ENCODE measurements around the gene NOL3. TPM values are rescaled to one million over a fixed set of nuclear protein-coding genes. Genes with fewer than 3 reads are reported as not detected.
A peak's percentile ranks its signal among the peaks of the same experiment; 100 is the strongest.

NOL3 gene
- total and polyA plus RNA-seq, 4 donors: 24.4 to 122 (median 57.3) TPM

DNA sequence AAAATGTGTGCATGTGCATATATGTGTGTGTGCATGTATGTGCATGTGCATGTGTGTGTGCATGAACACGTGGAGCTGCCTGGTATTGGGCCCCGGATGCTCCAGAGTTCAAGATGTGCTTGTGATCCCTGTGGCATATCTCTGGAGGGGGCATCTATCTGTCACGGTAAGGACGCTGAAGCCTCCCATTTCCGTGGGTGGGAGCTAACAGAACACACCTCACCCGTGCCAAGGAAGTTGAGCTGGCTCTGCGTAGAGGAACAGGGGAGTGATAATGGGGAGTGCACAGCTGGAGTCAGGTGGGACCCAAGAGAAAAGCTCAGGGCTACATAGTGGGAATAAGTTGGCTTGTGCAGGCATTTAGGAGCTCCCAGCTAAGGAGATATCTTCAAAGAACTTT is 41.3 kb downstream of the NOL3 start:
- ATAC-seq (ENCODE audit: low FRiP score): no peak
- WGBS, 2 donors: 77% methylated on average over 7 of the region's 7 CpGs
- no peaks in the 10 kb centered on the region for H3K9me3 ChIP-seq (ENCODE audit: control insufficient read depth, low read length)
- H3K27ac ChIP-seq (ENCODE audit: low read depth in 1 of 2, low read length in 2 of 2): no peak overlapping the region
- H3K27me3 ChIP-seq (ENCODE audit: control insufficient read depth in 1 of 2, insufficient read depth in 2 of 2, low read length in 1 of 2): no peaks in the 10 kb centered on the region
- no peak overlapping the region for H3K4me3 ChIP-seq (ENCODE audit: low read length in 2 of 2)
- DNase-seq: no peak
- no peaks in the 10 kb centered on the region for H3K4me1 ChIP-seq (ENCODE audit: control insufficient read depth in 1 of 2, insufficient read depth in 2 of 2, low read length in 2 of 2)
- intact Hi-C loops (cut with DNase I): no loop called here
- no peaks in the 10 kb centered on the region for H3K36me3 ChIP-seq (ENCODE audit: control insufficient read depth in 1 of 2, insufficient read depth in 2 of 2, low read length in 1 of 2)

DNA sequence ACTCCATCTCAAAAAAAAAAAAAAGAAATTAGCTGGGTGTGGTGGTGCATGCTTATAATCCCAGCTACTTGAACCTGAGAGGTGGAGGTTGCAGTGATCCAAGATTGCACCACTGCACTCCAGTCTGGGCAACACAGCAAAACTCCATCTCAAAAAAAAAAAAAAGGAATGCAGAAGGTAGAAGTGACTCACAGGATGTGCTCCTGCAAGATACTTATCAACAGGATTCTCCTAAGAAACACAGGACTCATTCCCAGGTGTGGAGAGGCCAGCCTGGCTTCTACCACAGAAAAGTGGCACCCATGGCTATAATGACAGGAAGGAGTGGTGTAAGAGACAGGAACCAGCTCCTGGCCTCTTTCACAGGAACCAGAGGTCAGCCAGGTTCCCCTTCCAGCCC is 42.4 kb downstream of the NOL3 start:
- Histone ChIP-seq H3K9me3 (ENCODE audit: control insufficient read depth, low read length) (no peaks in the 10 kb centered on the region), H3K27me3 (ENCODE audit: control insufficient read depth in 1 of 2, insufficient read depth in 2 of 2, low read length in 1 of 2) (no peaks in the 10 kb centered on the region), H3K36me3 (ENCODE audit: control insufficient read depth in 1 of 2, insufficient read depth in 2 of 2, low read length in 1 of 2) (no peaks in the 10 kb centered on the region), H3K4me3 (ENCODE audit: low read length in 2 of 2) (no peak overlapping the region), H3K4me1 (ENCODE audit: control insufficient read depth in 1 of 2, insufficient read depth in 2 of 2, low read length in 2 of 2) (no peaks in the 10 kb centered on the region), H3K27ac (ENCODE audit: low read depth in 1 of 2, low read length in 2 of 2) (no peak overlapping the region)
- DNase-seq: no peak
- no peak for ATAC-seq (ENCODE audit: low FRiP score)
- intact Hi-C loops (cut with DNase I): no loop called here

DNA sequence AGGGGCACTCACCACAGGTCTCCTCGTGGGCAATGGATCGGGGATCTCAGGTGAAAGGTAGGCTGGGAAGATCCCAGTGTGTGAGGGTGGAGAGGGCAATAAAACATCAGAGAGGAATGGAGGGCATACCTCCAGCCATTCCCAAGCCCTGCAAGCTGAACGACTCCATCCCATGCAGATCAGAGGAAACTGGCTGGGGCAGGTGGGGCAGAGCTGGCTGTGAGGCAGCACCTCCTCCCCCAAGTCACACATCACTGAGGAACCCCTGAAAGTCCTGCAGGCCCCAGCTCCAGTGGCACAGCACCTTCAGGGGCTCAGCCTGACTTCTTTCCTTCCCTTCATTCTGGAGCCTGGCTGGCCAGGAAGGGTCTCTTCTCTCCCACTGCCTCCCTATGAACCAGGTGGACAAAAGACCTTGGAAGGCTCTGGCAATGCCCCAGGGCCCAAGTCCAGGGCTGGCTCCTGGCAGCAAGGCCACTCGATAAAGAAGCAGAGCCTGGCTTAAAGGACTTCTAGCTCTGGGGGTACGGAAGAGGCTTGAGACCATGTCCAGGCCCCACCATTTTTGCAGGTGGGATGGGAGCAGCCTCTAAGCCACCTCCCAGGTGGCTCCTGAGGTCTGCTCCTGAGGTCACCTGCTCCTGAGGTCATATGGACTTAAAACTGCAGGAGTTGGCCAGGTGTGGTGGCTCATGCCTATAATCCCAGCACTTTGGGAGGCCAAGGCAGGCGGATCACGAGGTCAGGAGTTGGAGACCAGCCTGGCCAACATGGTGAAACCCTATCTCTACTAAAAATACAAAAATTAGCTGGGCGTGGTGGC is 43.1 kb downstream of the NOL3 start:
- Histone ChIP-seq H3K4me1 (ENCODE audit: control insufficient read depth in 1 of 2, insufficient read depth in 2 of 2, low read length in 2 of 2) (no peaks in the 10 kb centered on the region), H3K9me3 (ENCODE audit: control insufficient read depth, low read length) (no peaks in the 10 kb centered on the region), H3K27ac (ENCODE audit: low read depth in 1 of 2, low read length in 2 of 2) (no peak overlapping the region), H3K36me3 (ENCODE audit: control insufficient read depth in 1 of 2, insufficient read depth in 2 of 2, low read length in 1 of 2) (no peaks in the 10 kb centered on the region), H3K27me3 (ENCODE audit: control insufficient read depth in 1 of 2, insufficient read depth in 2 of 2, low read length in 1 of 2) (no peaks in the 10 kb centered on the region), H3K4me3 (ENCODE audit: low read length in 2 of 2) (no peak overlapping the region)
- DNase-seq (no peak), ATAC-seq (ENCODE audit: low FRiP score) (no peak)
- intact Hi-C loops (cut with DNase I): no loop called here
- WGBS, 2 donors: 71 to 74% methylated on average over 8 of the region's 8 CpGs

DNA sequence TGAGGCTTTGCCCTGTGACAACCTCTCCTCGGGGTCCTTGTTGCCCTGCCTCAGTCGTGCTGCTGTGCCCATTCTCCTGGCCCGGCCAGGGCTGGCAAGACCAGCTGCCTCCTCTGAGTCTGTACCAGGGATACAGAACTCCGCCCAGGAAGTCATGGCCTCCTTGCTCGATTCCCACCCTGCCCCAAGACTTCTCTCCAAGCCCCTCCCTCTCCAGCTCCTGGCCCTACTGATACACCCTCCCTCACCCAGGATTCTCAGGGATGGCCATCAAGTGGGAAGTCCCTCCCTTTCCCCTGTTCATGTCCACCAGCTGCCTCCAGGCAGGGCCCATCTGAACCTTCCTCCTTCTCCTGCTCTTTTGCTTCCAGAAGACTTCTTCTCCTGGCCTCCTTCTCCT is 45.4 kb downstream of the NOL3 start:
- no peak overlapping the region for H3K27ac ChIP-seq (ENCODE audit: low read depth in 1 of 2, low read length in 2 of 2)
- H3K27me3 ChIP-seq (ENCODE audit: control insufficient read depth in 1 of 2, insufficient read depth in 2 of 2, low read length in 1 of 2): no peaks in the 10 kb centered on the region
- intact Hi-C loops (cut with DNase I): no loop called here
- no peaks in the 10 kb centered on the region for H3K9me3 ChIP-seq (ENCODE audit: control insufficient read depth, low read length)
- WGBS, 2 donors: 63 to 70% methylated on average over 5 of the region's 5 CpGs
- H3K36me3 ChIP-seq (ENCODE audit: control insufficient read depth in 1 of 2, insufficient read depth in 2 of 2, low read length in 1 of 2): no peaks in the 10 kb centered on the region
- ATAC-seq (ENCODE audit: low FRiP score) (no peak), DNase-seq (no peak)
- H3K4me1 ChIP-seq (ENCODE audit: control insufficient read depth in 1 of 2, insufficient read depth in 2 of 2, low read length in 2 of 2): no peaks in the 10 kb centered on the region
- H3K4me3 ChIP-seq (ENCODE audit: low read length in 2 of 2): no peak overlapping the region

DNA sequence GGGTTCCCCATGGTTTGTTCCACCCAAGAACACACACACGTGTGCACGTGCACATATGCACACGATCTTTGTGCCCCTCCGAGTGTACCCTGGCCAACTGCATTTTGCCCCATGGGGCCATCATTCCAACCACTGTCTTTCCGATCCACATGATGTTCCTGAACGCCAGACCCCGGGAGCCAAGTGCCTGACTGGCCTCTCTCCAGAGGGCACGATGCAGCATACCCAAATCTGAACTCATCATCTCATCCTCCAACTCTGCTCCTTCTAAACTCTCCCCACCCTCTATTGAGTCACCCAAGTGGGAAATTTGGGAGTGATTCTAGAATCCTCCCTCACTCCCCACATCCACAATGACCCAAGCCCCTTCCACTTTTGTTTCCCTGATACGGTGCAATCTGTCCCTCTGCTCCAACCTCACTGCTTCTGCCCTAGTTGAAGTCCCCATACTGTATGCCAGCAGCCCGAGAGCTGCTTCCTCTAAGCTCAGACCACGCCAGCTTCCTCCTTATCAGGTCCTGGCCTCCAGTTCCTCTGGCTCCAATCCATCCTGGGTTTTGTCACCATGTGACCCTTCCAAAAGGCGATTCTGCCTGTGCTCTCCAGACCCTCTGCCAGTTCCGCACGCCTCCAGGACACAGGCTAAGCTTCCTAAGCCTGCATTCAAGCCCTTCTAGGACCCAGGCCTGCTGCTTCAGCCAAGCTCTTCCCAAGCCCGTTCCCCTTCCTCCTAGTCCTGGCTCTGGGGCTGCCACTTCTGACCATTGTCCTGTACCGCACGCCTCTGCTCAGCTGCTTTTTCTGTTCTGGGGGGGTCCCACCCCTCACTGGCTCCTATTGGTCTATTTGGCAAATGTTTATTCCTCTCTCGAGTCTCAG is 46.5 kb downstream of the NOL3 start:
- H3K27ac ChIP-seq (ENCODE audit: low read depth in 1 of 2, low read length in 2 of 2): no peak overlapping the region
- 58% methylated on average over 18 of the region's 18 CpGs for WGBS, 2 donors
- DNase-seq: peak in 1 of 2 donors; percentile 81

DNA sequence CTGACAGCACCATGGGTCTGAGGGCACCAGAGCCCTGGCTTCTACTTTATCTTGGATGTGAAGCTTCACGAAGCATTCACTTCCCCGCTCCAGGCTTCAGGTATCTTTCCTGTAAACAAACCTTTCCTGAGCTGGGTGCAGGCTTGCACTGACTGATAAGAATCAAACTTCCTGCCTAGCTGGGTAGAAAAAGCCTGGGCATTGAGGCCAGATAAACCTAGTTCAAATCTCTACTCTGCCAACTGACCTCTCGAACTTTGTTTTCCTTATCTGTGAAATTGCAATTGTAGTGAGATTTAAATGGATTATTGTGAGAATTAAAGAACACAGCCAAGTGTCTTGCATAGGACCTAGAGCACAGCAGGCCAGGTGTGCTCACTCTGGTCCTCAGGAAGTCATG is 53.7 kb downstream of the NOL3 start:
- no peaks in the 10 kb centered on the region for H3K4me1 ChIP-seq (ENCODE audit: control insufficient read depth in 1 of 2, insufficient read depth in 2 of 2, low read length in 2 of 2)
- H3K4me3 ChIP-seq (ENCODE audit: low read length in 2 of 2): no peak overlapping the region
- no peak overlapping the region for H3K27ac ChIP-seq (ENCODE audit: low read depth in 1 of 2, low read length in 2 of 2)
- ATAC-seq (ENCODE audit: low FRiP score): no peak
- H3K36me3 ChIP-seq (ENCODE audit: control insufficient read depth in 1 of 2, insufficient read depth in 2 of 2, low read length in 1 of 2): no peaks in the 10 kb centered on the region
- H3K27me3 ChIP-seq (ENCODE audit: control insufficient read depth in 1 of 2, insufficient read depth in 2 of 2, low read length in 1 of 2): no peaks in the 10 kb centered on the region
- no peak for DNase-seq
- intact Hi-C loops (cut with DNase I): no loop called here
- H3K9me3 ChIP-seq (ENCODE audit: control insufficient read depth, low read length): no peaks in the 10 kb centered on the region
- 74 to 78% methylated on average over 3 of the region's 3 CpGs for WGBS, 2 donors

More for the DNA sequence above, 46.5 kb downstream of the NOL3 start:
- intact Hi-C loops (cut with DNase I): no loop called here
- ATAC-seq (ENCODE audit: low FRiP score): peak; percentile 72
- Histone ChIP-seq H3K27me3 (ENCODE audit: control insufficient read depth in 1 of 2, insufficient read depth in 2 of 2, low read length in 1 of 2) (no peaks in the 10 kb centered on the region), H3K36me3 (ENCODE audit: control insufficient read depth in 1 of 2, insufficient read depth in 2 of 2, low read length in 1 of 2) (no peaks in the 10 kb centered on the region), H3K9me3 (ENCODE audit: control insufficient read depth, low read length) (no peaks in the 10 kb centered on the region), H3K4me3 (ENCODE audit: low read length in 2 of 2) (no peak overlapping the region), H3K4me1 (ENCODE audit: control insufficient read depth in 1 of 2, insufficient read depth in 2 of 2, low read length in 2 of 2) (no peaks in the 10 kb centered on the region)

Small RNA genes lying within 50 kb of the gene (microRNA-seq; reads per million reads assigned to microRNA genes)
- gene MIR328: 122 to 1,141 reads per million in 2 donors

Other genes with a start within 250 kb of the NOL3 start
- 10 to 100 TPM; 23.6 to 30.1 TPM for gene RRAD, start 245.0 kb upstream of the NOL3 start, total RNA-seq
- gene RRAD, start 245.0 kb upstream of the NOL3 start, polyA plus RNA-seq: 10 to 100 TPM; 16.2 to 35.2 TPM
- gene CIAO2B, start 236.1 kb upstream of the NOL3 start, total RNA-seq: 10 to 100 TPM; 51.9 to 62.4 TPM
- gene CIAO2B, start 236.1 kb upstream of the NOL3 start, polyA plus RNA-seq: 100 to 1,000 TPM; 149 to 165 TPM
- gene CES2, start 235.0 kb upstream of the NOL3 start, total RNA-seq: 10 to 100 TPM; 32.7 to 42.1 TPM
- gene CES2, start 235.0 kb upstream of the NOL3 start, polyA plus RNA-seq: 10 to 100 TPM; 20.5 to 34.4 TPM
- gene CES3, start 209.3 kb upstream of the NOL3 start, total RNA-seq: 1 to 10 TPM; 1.0 to 2.4 TPM
- 1 to 10 TPM in 1 of 2 donors, under 1 TPM in 1; 0.15 to 1.5 TPM for gene CES3, start 209.3 kb upstream of the NOL3 start, polyA plus RNA-seq
- 10 to 100 TPM in 1 of 2 donors, 1 to 10 TPM in 1; 5.5 to 14.2 TPM for gene CES4A, start 181.9 kb upstream of the NOL3 start, total RNA-seq
- 10 to 100 TPM in 1 of 2 donors, 1 to 10 TPM in 1; 1.9 to 22.7 TPM for gene CES4A, start 181.9 kb upstream of the NOL3 start, polyA plus RNA-seq
- 10 to 100 TPM; 37.4 to 67.3 TPM for gene CBFB, start 141.4 kb upstream of the NOL3 start, total RNA-seq
- gene CBFB, start 141.4 kb upstream of the NOL3 start, polyA plus RNA-seq: 10 to 100 TPM; 12.0 to 19.9 TPM
- gene PHAF1, start 60.6 kb upstream of the NOL3 start, total RNA-seq: 10 to 100 TPM; 13.7 to 20.7 TPM
- 10 to 100 TPM; 12.6 to 13.4 TPM for gene PHAF1, start 60.6 kb upstream of the NOL3 start, polyA plus RNA-seq
- gene B3GNT9, start 19.5 kb upstream of the NOL3 start, total RNA-seq: 10 to 100 TPM; 13.0 to 21.3 TPM
- 10 to 100 TPM in 1 of 2 donors, 1 to 10 TPM in 1; 3.9 to 22.4 TPM for gene B3GNT9, start 19.5 kb upstream of the NOL3 start, polyA plus RNA-seq
- gene TRADD, start 10.6 kb upstream of the NOL3 start, total RNA-seq: 10 to 100 TPM; 17.1 to 24.3 TPM
- 10 to 100 TPM; 15.7 to 45.2 TPM for gene TRADD, start 10.6 kb upstream of the NOL3 start, polyA plus RNA-seq
- gene FBXL8, start 10.6 kb upstream of the NOL3 start, total RNA-seq: 10 to 100 TPM in 1 of 2 donors, 1 to 10 TPM in 1; 7.3 to 20.8 TPM
- gene FBXL8, start 10.6 kb upstream of the NOL3 start, polyA plus RNA-seq: 10 to 100 TPM in 1 of 2 donors, 1 to 10 TPM in 1; 1.1 to 32.1 TPM
- gene HSF4, start 5.8 kb upstream of the NOL3 start, total RNA-seq: 100 to 1,000 TPM in 1 of 2 donors, 10 to 100 TPM in 1; 22.2 to 101 TPM
- 100 to 1,000 TPM in 1 of 2 donors, 10 to 100 TPM in 1; 25.0 to 133 TPM for gene HSF4, start 5.8 kb upstream of the NOL3 start, polyA plus RNA-seq
- 10 to 100 TPM; 18.1 to 33.8 TPM for gene MATCAP1, start 13.4 kb downstream of the NOL3 start, total RNA-seq
- 10 to 100 TPM in 1 of 2 donors, 1 to 10 TPM in 1; 3.0 to 45.7 TPM for gene MATCAP1, start 13.4 kb downstream of the NOL3 start, polyA plus RNA-seq
- 1 to 10 TPM; 1.3 to 4.4 TPM for gene EXOC3L1, start 19.6 kb downstream of the NOL3 start, total RNA-seq
- 1 to 10 TPM in 1 of 2 donors, under 1 TPM in 1; 0.51 to 1.8 TPM for gene EXOC3L1, start 19.6 kb downstream of the NOL3 start, polyA plus RNA-seq
- 10 to 100 TPM; 54.2 to 58.1 TPM for gene E2F4, start 21.6 kb downstream of the NOL3 start, total RNA-seq
- 10 to 100 TPM; 27.9 to 50.2 TPM for gene E2F4, start 21.6 kb downstream of the NOL3 start, polyA plus RNA-seq
- 1 to 10 TPM in 1 of 2 donors, under 1 TPM in 1; 0.97 to 3.4 TPM for gene ELMO3, start 28.6 kb downstream of the NOL3 start, total RNA-seq
- 1 to 10 TPM; 5.8 to 7.4 TPM for gene ELMO3, start 28.6 kb downstream of the NOL3 start, polyA plus RNA-seq
- gene TMEM208, start 56.6 kb downstream of the NOL3 start, total RNA-seq: 10 to 100 TPM; 24.7 to 33.1 TPM
- gene TMEM208, start 56.6 kb downstream of the NOL3 start, polyA plus RNA-seq: 10 to 100 TPM; 60.6 to 64.6 TPM
- gene FHOD1, start 76.9 kb downstream of the NOL3 start, total RNA-seq: 10 to 100 TPM; 28.2 to 47.9 TPM
- gene FHOD1, start 76.9 kb downstream of the NOL3 start, polyA plus RNA-seq: 10 to 100 TPM; 12.9 to 41.3 TPM
- 1 to 10 TPM; 1.6 to 1.7 TPM for gene SLC9A5, start 78.4 kb downstream of the NOL3 start, total RNA-seq
- 1 to 10 TPM; 1.1 to 2.9 TPM for gene SLC9A5, start 78.4 kb downstream of the NOL3 start, polyA plus RNA-seq
- gene PLEKHG4, start 109.0 kb downstream of the NOL3 start, total RNA-seq: 1 to 10 TPM; 2.5 to 6.9 TPM
- gene PLEKHG4, start 109.0 kb downstream of the NOL3 start, polyA plus RNA-seq: 10 to 100 TPM in 1 of 2 donors, 1 to 10 TPM in 1; 2.1 to 16.7 TPM
- under 1 TPM in 1 of 2 donors, not detected in 1; 0.12 TPM for gene KCTD19, start 156.2 kb downstream of the NOL3 start, total RNA-seq
- not detected for gene KCTD19, start 156.2 kb downstream of the NOL3 start, polyA plus RNA-seq
- under 1 TPM in 1 of 2 donors, not detected in 1; 0.51 TPM for gene LRRC36, start 156.3 kb downstream of the NOL3 start, total RNA-seq
- not detected for gene LRRC36, start 156.3 kb downstream of the NOL3 start, polyA plus RNA-seq
- 10 to 100 TPM in 1 of 2 donors, 1 to 10 TPM in 1; 7.2 to 13.5 TPM for gene TPPP3, start 223.0 kb downstream of the NOL3 start, total RNA-seq
- 10 to 100 TPM; 34.3 to 51.9 TPM for gene TPPP3, start 223.0 kb downstream of the NOL3 start, polyA plus RNA-seq
- 10 to 100 TPM in 1 of 2 donors, 1 to 10 TPM in 1; 8.4 to 14.8 TPM for gene ZDHHC1, start 245.9 kb downstream of the NOL3 start, total RNA-seq
- gene ZDHHC1, start 245.9 kb downstream of the NOL3 start, polyA plus RNA-seq: 10 to 100 TPM in 1 of 2 donors, 1 to 10 TPM in 1; 5.3 to 11.3 TPM